WTC11 (cell line): ENCODE data around the gene ARHGAP29. TPM values are rescaled to one million over a fixed set of nuclear protein-coding genes. Genes with fewer than 3 reads are reported as not detected.

Source experiments
- ATAC-seq: fragments of 200-7000 bp; cut with Tn5 transposase; 2 replicates; pipeline ENCODE4 v1.10.0; 2021; ENCODE audit warnings: mild to moderate bottlenecking, moderate library complexity
- CTCF ChIA-PET: fragments of 300-600 bp; sonication (Branson Sonifier 250); formaldehyde crosslinking; loops from one replicate; lab custom pipeline; 2021; ENCODE audit warnings: antibody characterized with exemption; lab: Charles Lee
- POLR2A ChIA-PET: fragments of 350-600 bp; sonication (Branson Sonifier 250); formaldehyde crosslinking; loops from one replicate; lab custom pipeline; 2021; ENCODE audit warnings: antibody characterized with exemption; lab: Charles Lee
- DNase-seq: peaks from one replicate; pipeline ENCODE4 v3.0.0; 2021; ENCODE audit warnings: low spot score
- H3K27ac Mint-ChIP-seq: 2 replicates; pipeline ENCODE4 v1.8.0; 2021; ENCODE audit warnings: mixed read lengths
- H3K27me3 Mint-ChIP-seq: 2 replicates; pipeline ENCODE4 v1.8.0; 2021; ENCODE audit warnings: low read depth, mild to moderate bottlenecking, moderate library complexity, mixed read lengths
- H3K36me3 Mint-ChIP-seq: 2 replicates; pipeline ENCODE4 v1.8.0; 2021; ENCODE audit warnings: mixed read lengths
- H3K4me1 Mint-ChIP-seq: 2 replicates; pipeline ENCODE4 v1.8.0; 2022; ENCODE audit warnings: mixed read lengths
- H3K4me3 Mint-ChIP-seq: 2 replicates; pipeline ENCODE4 v1.8.0; 2021; ENCODE audit warnings: mild to moderate bottlenecking, moderate library complexity, mixed read lengths
- H3K9me3 Mint-ChIP-seq: 2 replicates; pipeline ENCODE4 v1.8.0; 2021; ENCODE audit warnings: mixed read lengths
- ATF3 ChIP-seq: sonication (generic); formaldehyde crosslinking; conservative IDR thresholded peaks from 2 replicates; pipeline ENCODE4 v1.8.1; 2022; ENCODE audit warnings: mild to moderate bottlenecking, missing genetic modification reagents
- CREM ChIP-seq: sonication (generic); formaldehyde crosslinking; IDR thresholded peaks from 2 replicates; pipeline ENCODE4 v1.8.1; 2022; ENCODE audit warnings: mild to moderate bottlenecking, missing genetic modification reagents, moderate library complexity
- ERG ChIP-seq: fragments of 250-450 bp; sonication (Bioruptor Pico); IDR thresholded peaks from 2 replicates; pipeline ENCODE4 v1.8.0; 2021; ENCODE audit warnings: mild to moderate bottlenecking
- GABPB1 ChIP-seq: sonication (generic); formaldehyde crosslinking; IDR thresholded peaks from 2 replicates; pipeline ENCODE4 v1.8.1; 2023; ENCODE audit warnings: mild to moderate bottlenecking, missing genetic modification reagents
- JAZF1 ChIP-seq: fragments of 250-450 bp; sonication (Bioruptor Pico); IDR thresholded peaks from 2 replicates; pipeline ENCODE4 v1.9.0; 2021; ENCODE audit warnings: moderate library complexity, mild to moderate bottlenecking, inconsistent platforms
- NFYB ChIP-seq: sonication (generic); formaldehyde crosslinking; conservative IDR thresholded peaks from 2 replicates; pipeline ENCODE4 v1.8.0; 2022; ENCODE audit warnings: low read depth, missing genetic modification reagents
- NR1H2 ChIP-seq: sonication (generic); formaldehyde crosslinking; IDR thresholded peaks from 2 replicates; pipeline ENCODE4 v1.9.0; 2021; ENCODE audit warnings: mild to moderate bottlenecking, moderate library complexity, missing genetic modification reagents
- RORB ChIP-seq: fragments of 250-450 bp; sonication (Bioruptor Pico); IDR thresholded peaks from 2 replicates; pipeline ENCODE4 v1.9.0; 2021; ENCODE audit warnings: mild to moderate bottlenecking
- TP53 ChIP-seq: sonication (generic); formaldehyde crosslinking; IDR thresholded peaks from 2 replicates; pipeline ENCODE4 v1.8.1; 2023; ENCODE audit warnings: mild to moderate bottlenecking, missing genetic modification reagents
- ZNF532 ChIP-seq: fragments of 250-450 bp; sonication (Bioruptor Pico); IDR thresholded peaks from 2 replicates; pipeline ENCODE4 v1.9.0; 2021; ENCODE audit warnings: mild to moderate bottlenecking, borderline replicate concordance
- total RNA-seq: library from RNA; stranded (reverse); gene quantifications from 3 replicates; pipeline ENCODE4 v1.2.3, GENCODE V29; 2021
- TF ChIP-seq, protein P1 (sequence below): sonication (generic); formaldehyde crosslinking; IDR thresholded peaks from 2 replicates; pipeline ENCODE4 v1.8.1; 2023; ENCODE audit warnings: mild to moderate bottlenecking, missing genetic modification reagents
- TF ChIP-seq, protein P2 (sequence below): sonication (generic); formaldehyde crosslinking; IDR thresholded peaks from 2 replicates; pipeline ENCODE4 v1.8.1; 2023; ENCODE audit warnings: mild to moderate bottlenecking, moderate library complexity, missing genetic modification reagents
- TF ChIP-seq, protein P3 (sequence below): fragments of 250-450 bp; sonication (Bioruptor Pico); IDR thresholded peaks from 2 replicates; pipeline ENCODE4 v1.9.0; 2021; ENCODE audit warnings: moderate library complexity, mild to moderate bottlenecking, inconsistent platforms, borderline replicate concordance

Gene ARHGAP29
- total RNA-seq, 1 experiment from 2014 or later = 6.6 TPM

- TF ChIP-seq, protein P1, sequence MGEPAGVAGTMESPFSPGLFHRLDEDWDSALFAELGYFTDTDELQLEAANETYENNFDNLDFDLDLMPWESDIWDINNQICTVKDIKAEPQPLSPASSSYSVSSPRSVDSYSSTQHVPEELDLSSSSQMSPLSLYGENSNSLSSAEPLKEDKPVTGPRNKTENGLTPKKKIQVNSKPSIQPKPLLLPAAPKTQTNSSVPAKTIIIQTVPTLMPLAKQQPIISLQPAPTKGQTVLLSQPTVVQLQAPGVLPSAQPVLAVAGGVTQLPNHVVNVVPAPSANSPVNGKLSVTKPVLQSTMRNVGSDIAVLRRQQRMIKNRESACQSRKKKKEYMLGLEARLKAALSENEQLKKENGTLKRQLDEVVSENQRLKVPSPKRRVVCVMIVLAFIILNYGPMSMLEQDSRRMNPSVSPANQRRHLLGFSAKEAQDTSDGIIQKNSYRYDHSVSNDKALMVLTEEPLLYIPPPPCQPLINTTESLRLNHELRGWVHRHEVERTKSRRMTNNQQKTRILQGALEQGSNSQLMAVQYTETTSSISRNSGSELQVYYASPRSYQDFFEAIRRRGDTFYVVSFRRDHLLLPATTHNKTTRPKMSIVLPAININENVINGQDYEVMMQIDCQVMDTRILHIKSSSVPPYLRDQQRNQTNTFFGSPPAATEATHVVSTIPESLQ (CRISPR knock-in tag) = no peak
- no peak for TF ChIP-seq JAZF1 (CRISPR knock-in tag)
- TF ChIP-seq, all 79 proteins: peak for 0
Observed at GRCh38 chr1:94281361-94282142, 44.2 kb upstream of the ARHGAP29 start (continued).

DNA sequence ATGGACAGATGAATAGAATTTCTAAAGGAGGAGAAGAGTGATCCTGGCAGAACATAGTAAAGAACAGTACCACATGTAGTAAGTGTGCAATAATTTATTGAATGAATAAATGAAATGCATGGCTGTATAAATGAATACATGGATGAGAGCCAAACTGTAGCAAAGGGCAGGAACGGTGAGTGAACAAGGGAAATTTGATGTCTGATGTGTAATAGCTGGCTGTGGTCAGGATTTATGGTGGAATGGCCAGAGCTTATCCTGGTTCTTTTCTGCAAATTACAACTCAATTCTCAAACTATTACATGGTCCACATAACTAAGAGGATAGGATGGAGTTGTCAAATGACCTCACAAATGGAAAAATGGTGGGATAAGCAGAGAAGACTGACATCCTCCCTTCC, 43.2 kb upstream of the ARHGAP29 start:
- H3K27me3 Mint-ChIP-seq = peaks cover 3% of the 10 kb centered on the region
- H3K9me3 Mint-ChIP-seq = no peaks in the 10 kb centered on the region
- H3K4me1 Mint-ChIP-seq = no peaks in the 10 kb centered on the region
- no peak overlapping the region for H3K4me3 Mint-ChIP-seq
- TF ChIP-seq ATF3 (CRISPR knock-in tag) (no peak), TP53 (CRISPR knock-in tag) (no peak), JAZF1 (CRISPR knock-in tag) (no peak), NFYB (CRISPR knock-in tag) (no peak), GABPB1 (CRISPR knock-in tag) (no peak), ZNF532 (no peak), CREM (CRISPR knock-in tag) (no peak), ERG (no peak), NR1H2 (CRISPR knock-in tag) (no peak), RORB (no peak)
- TF ChIP-seq, protein P2, sequence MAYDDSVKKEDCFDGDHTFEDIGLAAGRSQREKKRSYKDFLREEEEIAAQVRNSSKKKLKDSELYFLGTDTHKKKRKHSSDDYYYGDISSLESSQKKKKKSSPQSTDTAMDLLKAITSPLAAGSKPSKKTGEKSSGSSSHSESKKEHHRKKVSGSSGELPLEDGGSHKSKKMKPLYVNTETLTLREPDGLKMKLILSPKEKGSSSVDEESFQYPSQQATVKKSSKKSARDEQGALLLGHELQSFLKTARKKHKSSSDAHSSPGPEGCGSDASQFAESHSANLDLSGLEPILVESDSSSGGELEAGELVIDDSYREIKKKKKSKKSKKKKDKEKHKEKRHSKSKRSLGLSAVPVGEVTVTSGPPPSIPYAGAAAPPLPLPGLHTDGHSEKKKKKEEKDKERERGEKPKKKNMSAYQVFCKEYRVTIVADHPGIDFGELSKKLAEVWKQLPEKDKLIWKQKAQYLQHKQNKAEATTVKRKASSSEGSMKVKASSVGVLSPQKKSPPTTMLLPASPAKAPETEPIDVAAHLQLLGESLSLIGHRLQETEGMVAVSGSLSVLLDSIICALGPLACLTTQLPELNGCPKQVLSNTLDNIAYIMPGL (CRISPR knock-in tag) = no peak
- TF ChIP-seq, protein P3, sequence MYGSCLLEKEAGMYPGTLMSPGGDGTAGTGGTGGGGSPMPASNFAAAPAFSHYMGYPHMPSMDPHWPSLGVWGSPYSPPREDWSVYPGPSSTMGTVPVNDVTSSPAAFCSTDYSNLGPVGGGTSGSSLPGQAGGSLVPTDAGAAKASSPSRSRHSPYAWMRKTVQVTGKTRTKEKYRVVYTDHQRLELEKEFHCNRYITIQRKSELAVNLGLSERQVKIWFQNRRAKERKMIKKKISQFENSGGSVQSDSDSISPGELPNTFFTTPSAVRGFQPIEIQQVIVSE (CRISPR knock-in tag) = no peak
- TF ChIP-seq, all 79 proteins: peak for 0
- DNase-seq (no peak), ATAC-seq (no peak)
- POLR2A ChIA-PET = no interaction called here
- CTCF ChIA-PET = no interaction called here
- no peaks in the 10 kb centered on the region for H3K36me3 Mint-ChIP-seq
- no peak overlapping the region for H3K27ac Mint-ChIP-seq
